Stimulated activated CD4-positive, alpha-beta T cell treated with anti-CD3 and anti-CD28 coated beads, TNF-alpha, amount 100 ng/mL, for 48 hours (primary cell): ENCODE results near the gene PTPRM.
"Not testable (repeated sequence)": the region's sequence is repeated elsewhere in the genome, so short reads cannot be mapped to it uniquely, and the experiment has no call there.

Experiments used
- DNase-seq, 3 donors: peaks; one replicate each; pipeline ENCODE4 v3.0.0-alpha.2; 2020; ENCODE audit warnings: low read depth in 3 of 3

Gene PTPRM

DNA sequence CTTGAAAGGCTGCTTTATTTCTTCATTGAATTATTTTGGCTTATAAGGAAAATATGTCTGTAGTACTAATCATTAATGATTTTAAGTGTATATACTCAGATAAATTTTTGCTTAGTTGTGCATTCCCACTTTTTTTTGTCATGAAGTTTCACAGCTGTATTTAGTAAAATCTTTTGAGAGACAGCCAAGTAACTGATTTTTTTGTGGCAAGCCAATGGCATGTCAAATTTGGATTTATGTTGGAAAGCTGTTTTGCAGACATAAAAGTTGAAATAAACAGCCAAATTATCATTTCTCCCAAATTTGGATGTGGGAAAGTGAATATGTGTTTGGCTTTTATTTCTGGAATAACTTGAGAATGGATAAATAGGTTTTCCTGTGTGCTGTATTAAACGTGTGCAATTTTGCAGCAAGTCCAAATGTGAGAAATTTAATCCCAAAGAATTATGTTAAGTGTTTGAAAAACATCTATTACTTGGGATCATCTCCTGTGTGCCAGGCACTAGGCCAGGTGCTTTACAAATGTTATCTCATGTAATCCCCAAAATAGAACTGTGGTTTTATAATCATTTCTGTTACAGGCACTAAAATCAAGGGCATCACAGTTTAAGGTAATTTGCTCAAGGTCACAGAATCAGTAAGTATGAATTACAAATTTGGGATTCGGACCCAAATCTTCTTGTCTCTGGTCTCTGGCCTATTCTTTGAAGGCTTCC, 160.4 kb downstream of the PTPRM start:
- no peak for DNase-seq

DNA sequence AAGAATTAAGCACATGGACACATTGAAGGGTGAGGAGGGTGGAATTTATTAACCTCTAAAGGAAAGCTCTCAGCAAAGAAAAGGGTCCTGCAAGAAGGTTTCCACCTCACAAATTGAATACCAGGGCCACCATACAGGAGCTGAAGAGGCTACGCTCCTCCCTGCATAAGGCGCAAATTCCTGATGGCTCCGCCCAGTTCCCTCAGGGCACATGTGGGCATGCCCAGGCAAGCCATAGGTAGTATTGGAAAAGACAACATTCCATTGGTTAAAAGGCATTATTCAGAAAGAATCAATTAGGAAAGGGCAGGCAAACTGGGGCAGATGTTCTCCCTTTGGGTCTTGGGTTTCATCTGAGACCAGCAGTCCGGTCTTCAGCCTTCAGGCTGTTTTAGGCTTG, 161.2 kb downstream of the PTPRM start:
- no peak for DNase-seq

DNA sequence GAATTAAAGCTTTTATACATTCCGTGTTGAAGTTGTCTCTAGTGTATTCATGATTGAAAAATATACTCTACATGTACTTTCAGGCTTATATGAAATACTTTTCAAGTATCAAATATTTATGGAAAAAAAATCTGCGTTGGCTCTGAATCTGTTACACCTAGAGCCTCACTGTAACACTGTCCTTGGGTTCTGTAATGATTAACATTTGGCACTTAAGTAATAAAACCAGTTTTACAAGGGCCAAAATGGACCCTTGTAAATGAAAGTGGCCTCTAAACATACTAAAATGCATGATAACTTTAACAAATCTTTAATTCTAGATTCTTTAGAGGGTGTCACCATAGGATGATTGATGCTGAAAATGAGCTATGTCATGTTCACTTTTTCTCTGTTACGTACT, 162.8 kb downstream of the PTPRM start:
- DNase-seq, result no peak

DNA sequence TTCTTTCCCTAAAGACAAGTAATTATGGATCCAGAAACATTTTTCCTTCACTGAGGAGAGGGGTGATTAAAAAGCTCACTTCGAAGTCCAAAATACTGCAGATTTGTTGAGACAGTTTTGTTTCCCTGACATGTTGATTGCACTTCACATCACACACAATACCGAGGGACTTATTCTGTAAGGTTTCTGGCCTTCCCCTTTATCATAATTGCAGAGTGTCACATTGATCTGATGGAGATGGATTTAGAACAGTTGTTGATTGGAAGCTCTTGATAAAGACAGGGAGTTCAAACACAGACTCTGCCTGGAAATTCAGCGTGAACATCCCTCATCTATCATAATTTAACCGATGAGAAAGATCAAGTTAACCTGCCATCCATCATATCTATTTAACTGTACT, 163.6 kb downstream of the PTPRM start:
- DNase-seq, result no peak

GRCh38 chr18:7733642-7734041, 166.5 kb downstream of the PTPRM start:
- no peak for DNase-seq

DNA sequence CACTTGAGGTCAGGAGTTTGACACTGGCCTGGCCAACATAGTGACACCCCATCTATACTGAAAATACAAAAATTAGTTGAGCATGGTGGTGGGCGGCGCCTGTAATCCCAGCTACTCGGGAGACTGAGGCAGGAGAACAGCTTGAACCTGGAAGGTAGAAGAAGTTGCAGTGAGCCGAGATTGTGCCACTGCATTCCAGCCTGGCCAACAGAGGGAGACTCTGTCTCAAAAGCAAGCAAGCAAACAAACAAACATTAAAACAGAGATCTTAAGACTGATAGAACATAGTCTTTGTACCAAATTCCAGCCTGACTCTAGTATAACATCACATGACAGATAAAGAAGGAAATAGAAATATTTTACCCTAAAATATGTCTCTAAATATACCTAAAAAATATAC, 168.1 kb downstream of the PTPRM start:
- no peak for DNase-seq

DNA sequence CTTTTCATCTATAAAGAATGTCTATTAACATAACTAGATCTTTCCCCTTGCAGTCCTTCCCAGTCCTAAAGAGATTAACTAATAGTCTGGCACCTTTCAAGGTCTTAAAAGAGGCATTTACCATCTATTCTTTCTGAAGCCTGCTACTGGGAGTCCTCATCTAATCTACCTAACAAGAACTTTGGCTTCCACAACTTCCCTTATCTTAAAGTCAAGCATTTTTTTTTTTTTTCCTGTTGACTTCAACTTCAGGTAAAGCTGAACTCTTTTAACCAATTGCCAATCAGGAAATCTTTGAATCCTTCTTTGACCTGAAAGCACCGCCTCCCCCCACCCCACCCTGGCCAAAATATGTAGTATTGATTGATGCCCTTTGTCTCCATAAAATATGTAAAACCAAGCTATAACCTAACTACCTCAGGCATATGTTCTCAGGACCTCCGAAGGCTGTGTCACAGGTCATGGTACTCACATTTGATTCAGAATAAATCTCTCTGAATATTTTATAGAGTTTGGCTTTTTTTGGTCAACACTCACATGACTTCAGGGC, 168.6 kb downstream of the PTPRM start:
- DNase-seq, result no peak

GRCh38 chr18:7736526-7736925, 169.4 kb downstream of the PTPRM start:
- DNase-seq, result not testable (repeated sequence)

DNA sequence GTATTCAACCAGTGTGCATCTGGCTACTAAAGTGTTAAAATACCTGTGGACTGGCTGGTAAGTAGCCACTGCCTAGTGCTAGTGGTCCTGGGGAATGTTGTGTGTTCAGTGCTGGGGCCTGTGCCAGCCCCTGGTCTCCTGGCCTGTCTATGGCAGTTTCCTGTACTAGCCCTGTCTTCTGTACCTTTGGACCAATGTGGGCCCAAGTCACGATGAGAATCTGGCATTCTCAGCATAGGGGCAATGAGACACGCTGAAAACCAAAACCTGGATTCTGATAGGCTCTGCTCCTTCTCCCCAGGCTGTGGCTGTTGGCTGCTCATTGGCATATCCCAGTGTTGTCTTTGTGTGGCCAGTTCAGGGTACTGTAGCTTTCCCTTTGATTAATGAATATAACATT, 170.4 kb downstream of the PTPRM start:
- no peak for DNase-seq

DNA sequence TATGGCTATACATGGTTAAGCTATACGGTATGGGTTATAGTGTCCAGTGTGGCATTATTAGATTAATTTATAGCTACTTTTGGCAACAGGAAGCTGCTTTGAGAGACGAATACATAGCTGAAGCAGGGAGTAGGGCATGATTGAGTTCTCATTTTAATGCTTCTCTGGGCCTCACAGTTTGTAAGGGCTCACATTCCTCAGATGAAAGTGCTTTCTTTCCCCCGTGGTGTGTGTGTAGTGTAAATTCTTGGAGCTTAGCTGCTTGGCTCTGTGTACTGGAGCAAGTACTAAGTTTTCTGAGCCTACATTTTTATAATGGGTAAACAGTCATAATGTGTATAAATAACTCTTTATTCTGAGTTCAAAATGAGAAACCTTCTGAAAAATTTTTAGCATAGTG, 173.7 kb downstream of the PTPRM start:
- DNase-seq, result no peak

DNA sequence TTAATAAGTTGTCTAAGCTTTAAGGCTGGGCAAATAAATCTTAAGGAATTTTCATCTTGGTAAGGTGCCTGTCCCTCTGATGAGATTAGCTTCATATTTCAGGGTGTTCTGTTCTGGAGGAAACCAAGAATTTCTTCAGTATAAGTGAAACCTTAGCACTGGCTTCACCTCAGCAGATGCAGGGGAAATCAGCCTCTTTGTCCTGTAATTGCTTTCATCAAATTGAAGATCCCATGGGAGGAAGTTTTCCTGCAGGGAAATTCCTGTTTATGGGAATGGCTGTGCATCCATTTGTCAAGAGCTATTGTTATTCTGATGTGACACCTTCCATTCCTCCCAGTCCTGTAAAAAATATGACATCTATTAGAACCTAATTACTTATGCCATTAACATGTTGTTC, 174.5 kb downstream of the PTPRM start:
- DNase-seq, result no peak

- DNase-seq, result no peak
Measured at GRCh38 chr18:7742224-7742623, 175.1 kb downstream of the PTPRM start.

- DNase-seq, result no peak
Measured at GRCh38 chr18:7743256-7743655, 176.1 kb downstream of the PTPRM start.

- DNase-seq, result no peak
Measured at GRCh38 chr18:7746106-7746505, 179.0 kb downstream of the PTPRM start.

DNA sequence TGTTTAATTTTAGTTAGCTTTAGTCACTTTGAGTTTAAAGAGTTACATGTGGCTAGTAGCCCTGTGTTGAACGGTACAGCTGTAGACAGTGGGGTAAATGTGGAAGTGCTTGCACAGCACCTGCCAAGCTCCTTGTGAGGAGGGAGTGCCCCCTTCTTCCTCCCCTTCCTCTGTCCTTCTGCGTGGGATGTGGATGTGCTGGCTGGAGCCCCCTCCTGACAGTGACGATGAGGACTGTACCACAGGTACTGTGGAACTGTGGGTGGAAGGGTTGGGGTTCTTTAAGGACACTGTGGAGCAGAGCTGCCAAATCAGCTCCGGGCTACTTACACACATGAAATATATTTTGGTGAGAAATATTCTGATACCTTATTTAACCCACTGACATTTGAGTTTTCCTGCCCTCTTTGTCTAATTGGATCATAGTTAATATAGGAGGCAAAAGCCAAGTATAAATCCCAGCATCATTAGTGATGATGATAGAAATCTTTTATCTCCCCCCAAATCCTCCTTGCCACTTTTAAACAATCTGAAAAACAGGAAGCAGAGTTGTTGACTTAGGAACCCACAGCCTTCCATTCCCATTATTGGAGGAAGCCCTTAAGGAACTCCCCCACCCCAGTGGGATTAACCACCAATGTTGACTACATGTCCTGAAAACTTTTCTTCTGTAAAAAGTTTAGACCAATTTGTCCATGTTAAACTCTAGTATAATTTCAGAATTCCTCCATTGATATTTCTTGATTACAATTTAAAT, 181.3 kb downstream of the PTPRM start:
- no peak for DNase-seq

GRCh38 chr18:7749008-7749405, 181.9 kb downstream of the PTPRM start:
- no peak for DNase-seq

GRCh38 chr18:7749510-7749981, 182.4 kb downstream of the PTPRM start:
- DNase-seq, result no peak

DNA sequence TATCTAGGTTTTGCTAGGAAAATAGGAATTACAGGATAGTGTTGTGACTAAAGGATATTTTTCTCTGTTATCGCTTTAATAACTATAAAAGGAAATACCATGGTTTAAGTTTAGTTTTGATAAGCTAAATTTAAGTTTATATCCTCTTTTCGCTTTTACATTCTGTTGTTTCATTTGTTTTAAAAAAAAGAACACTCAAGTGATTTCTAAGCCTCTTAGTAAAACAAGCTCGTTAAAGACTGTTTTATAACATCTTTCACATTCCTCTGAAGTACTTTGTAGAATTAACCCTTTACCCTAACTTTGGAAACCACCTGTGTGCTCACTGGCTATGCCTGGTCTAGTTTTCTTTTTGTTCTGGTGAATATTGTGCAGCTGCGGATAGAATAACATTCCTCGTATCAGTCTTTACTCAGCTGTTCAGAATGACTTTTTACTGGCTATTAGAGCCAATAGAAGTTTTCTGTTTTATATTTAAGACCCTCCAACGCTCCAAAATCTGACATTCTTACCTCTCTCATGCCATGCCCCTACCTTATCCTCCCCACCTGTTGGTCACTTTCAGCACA, 183.1 kb downstream of the PTPRM start:
- no peak for DNase-seq

DNA sequence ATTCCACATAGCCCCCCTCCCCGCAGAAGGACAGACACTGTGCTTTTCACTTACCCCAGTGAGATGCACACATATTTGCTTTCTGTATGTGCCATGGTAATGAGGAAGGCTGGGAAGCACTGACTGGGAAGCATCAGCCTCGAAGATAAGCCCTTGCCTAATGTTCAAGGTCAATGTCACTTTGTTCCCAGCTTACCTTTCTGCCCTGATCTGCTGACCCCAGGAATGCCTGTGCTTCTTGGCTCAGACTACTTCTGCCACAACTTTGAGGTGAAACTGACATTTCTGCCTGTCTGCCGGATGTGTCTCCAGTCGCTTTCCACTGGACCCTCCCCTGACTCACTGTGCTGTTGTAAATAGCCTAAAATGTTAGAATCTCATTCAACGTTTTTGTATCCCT, 183.8 kb downstream of the PTPRM start:
- no peak for DNase-seq

- no peak for DNase-seq
Measured at GRCh38 chr18:7754258-7754657, 187.1 kb downstream of the PTPRM start.

DNA sequence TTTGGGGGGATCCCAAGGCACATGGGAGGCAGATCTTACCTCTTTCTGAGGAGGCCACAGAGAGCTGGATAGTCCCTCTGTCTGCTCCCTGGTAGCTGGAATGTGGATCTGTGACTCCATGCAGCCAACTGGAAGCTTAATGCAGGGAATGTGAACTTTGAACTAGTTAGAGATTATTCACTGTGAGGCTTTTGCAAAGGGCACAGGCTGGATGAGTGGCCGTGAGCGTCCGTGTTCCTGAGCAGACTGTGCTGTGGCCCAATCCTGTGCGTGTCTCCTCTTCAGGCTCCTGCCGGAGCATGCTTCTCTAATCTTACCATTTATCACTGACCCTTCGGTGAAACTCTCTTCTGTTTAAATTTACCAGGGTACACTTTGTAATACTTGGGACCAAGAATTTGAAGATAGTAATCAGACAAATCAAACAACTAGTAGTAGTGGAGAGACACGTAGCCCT, 187.6 kb downstream of the PTPRM start:
- DNase-seq, result no peak

DNA sequence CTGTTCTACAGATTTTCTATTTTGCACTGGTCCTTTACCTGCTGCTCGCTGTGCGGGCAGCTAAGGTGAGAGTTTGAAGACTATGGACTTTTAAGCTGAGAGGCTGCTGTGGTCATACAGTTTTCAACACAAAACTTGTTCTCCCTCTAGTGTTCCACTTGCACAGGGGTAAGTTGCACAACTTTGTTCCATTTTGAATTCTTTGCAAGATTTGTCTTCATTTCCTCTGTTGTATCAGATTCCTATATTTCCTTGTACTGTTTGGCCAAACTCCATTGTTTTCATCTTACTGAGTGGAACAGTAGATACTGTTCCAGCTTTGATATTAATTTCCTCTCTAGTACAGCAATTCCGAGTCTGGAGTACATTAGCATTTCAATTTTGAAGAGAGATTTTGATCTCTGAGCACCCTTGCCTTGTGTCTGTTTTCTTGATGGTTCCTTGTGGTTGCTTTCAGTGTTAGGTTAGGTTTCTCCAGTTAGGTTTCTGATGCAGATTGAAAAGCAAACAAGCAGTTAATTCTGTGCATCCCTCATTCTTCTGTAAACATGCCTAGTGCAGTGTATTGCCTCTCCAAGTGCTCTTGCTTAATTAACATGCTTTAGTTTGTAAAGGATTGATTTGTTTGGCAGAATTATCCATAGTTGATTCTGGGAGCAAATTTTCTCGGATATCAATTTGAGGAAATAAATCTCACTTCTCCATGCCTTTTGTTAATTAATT, 188.8 kb downstream of the PTPRM start:
- DNase-seq, result no peak
